ENCODE data around the gene TXNDC2. TPM values are rescaled to one million over a fixed set of nuclear protein-coding genes. Genes with fewer than 3 reads are reported as not detected.
"Not testable (repeated sequence)": the region's sequence is repeated elsewhere in the genome, so short reads cannot be mapped to it uniquely, and the experiment has no call there.

The TXNDC2 gene
- total RNA-seq, 1 donor from 2014 or later = not detected

GRCh38 chr18:9911226-9911625, 25.5 kb downstream of the TXNDC2 start:
- no peak for DNase-seq (ENCODE audit: low spot score)
- ATAC-seq = no peak

GRCh38 chr18:9912285-9912684, 26.5 kb downstream of the TXNDC2 start:
- not testable (repeated sequence) for ATAC-seq; DNase-seq (ENCODE audit: low spot score)

GRCh38 chr18:9913151-9913525, 27.4 kb downstream of the TXNDC2 start:
- ATAC-seq = peak; percentile 3
- DNase-seq (ENCODE audit: low spot score) = no peak

- ATAC-seq = peak; percentile 89
- peak; percentile 96 for DNase-seq (ENCODE audit: low spot score)
These were observed 28.0 kb downstream of the TXNDC2 start, which contains the start of gene VAPA for GRCh38 chr18:9913526-9914333. TSS of gene VAPA (plus strand) at chr18:9914016. CDS start at chr18:9914257, 241 bp downstream.

- DNase-seq (ENCODE audit: low spot score) (no peak), ATAC-seq (peak; percentile 33)
These were observed 28.5 kb downstream of the TXNDC2 start for GRCh38 chr18:9914334-9914583.

GRCh38 chr18:9914584-9915290, 29.0 kb downstream of the TXNDC2 start:
- DNase-seq (ENCODE audit: low spot score) (peak; percentile 85), ATAC-seq (peak; percentile 47)

- DNase-seq (ENCODE audit: low spot score) (no peak), ATAC-seq (no peak)
These were observed 29.7 kb downstream of the TXNDC2 start for GRCh38 chr18:9915291-9916076.

GRCh38 chr18:9916077-9916639, 30.4 kb downstream of the TXNDC2 start:
- ATAC-seq = no peak
- no peak for DNase-seq (ENCODE audit: low spot score)

- ATAC-seq (no peak), DNase-seq (ENCODE audit: low spot score) (no peak)
These were observed 31.0 kb downstream of the TXNDC2 start for GRCh38 chr18:9916808-9917207.

- no peak for ATAC-seq
- no peak for DNase-seq (ENCODE audit: low spot score)
These were observed 32.4 kb downstream of the TXNDC2 start for GRCh38 chr18:9918016-9918680.

- ATAC-seq (no peak), DNase-seq (ENCODE audit: low spot score) (no peak)
These were observed 33.9 kb downstream of the TXNDC2 start for GRCh38 chr18:9919564-9920232.

GRCh38 chr18:9922592-9923311, 37.0 kb downstream of the TXNDC2 start:
- no peak for ATAC-seq

GRCh38 chr18:9924371-9924943, 38.7 kb downstream of the TXNDC2 start:
- ATAC-seq = no peak
- DNase-seq (ENCODE audit: low spot score) = no peak

More at GRCh38 chr18:9922592-9923311, 37.0 kb downstream of the TXNDC2 start:
- DNase-seq (ENCODE audit: low spot score) = no peak

GRCh38 chr18:9925369-9925768, 39.6 kb downstream of the TXNDC2 start:
- ATAC-seq (no peak), DNase-seq (ENCODE audit: low spot score) (no peak)

GRCh38 chr18:9925795-9926194, 40.0 kb downstream of the TXNDC2 start:
- DNase-seq (ENCODE audit: low spot score) = no peak
- ATAC-seq = no peak

GRCh38 chr18:9926223-9926894, 40.6 kb downstream of the TXNDC2 start:
- peak; percentile 30 for ATAC-seq

GRCh38 chr18:9926977-9927376, 41.2 kb downstream of the TXNDC2 start:
- ATAC-seq (no peak), DNase-seq (ENCODE audit: low spot score) (no peak)

More at GRCh38 chr18:9926223-9926894, 40.6 kb downstream of the TXNDC2 start:
- no peak for DNase-seq (ENCODE audit: low spot score)

- DNase-seq (ENCODE audit: low spot score) (no peak), ATAC-seq (no peak)
These were observed 41.8 kb downstream of the TXNDC2 start for GRCh38 chr18:9927392-9928063.
